K562 (cell line): ENCODE measurements around the gene TMA7B. TPM values are rescaled to one million over a fixed set of nuclear protein-coding genes. Genes with fewer than 3 reads are reported as not detected.

Source experiments
- BMI1 ChIP-seq: fragments of 150-350 bp; IDR thresholded peaks from 2 replicates; pipeline ENCODE4 v1.6.1; 2014; ENCODE audit warnings: low read length
- C11orf30 ChIP-seq: fragments of 450-650 bp; IDR thresholded peaks from 2 replicates; pipeline ENCODE4 v1.6.1; 2016; ENCODE audit warnings: low read depth, mild to moderate bottlenecking
- CCAR2 ChIP-seq: fragments of 200-400 bp; formaldehyde crosslinking; IDR thresholded peaks from 2 replicates; pipeline ENCODE4 v1.6.1; 2017; ENCODE audit warnings: mild to moderate bottlenecking, low read depth, low read length
- CTCFL ChIP-seq: IDR thresholded peaks from 2 replicates; pipeline ENCODE4 v1.6.1; 2011; ENCODE audit warnings: borderline replicate concordance, low read depth, mild to moderate bottlenecking, moderate library complexity, low read length; ENCODE audit not compliant: insufficient read depth, poor library complexity, severe bottlenecking
- CXXC5 ChIP-seq: fragments of 250-450 bp; sonication (Bioruptor Pico); IDR thresholded peaks from 2 replicates; pipeline ENCODE4 v1.8.0; 2022; ENCODE audit warnings: inconsistent platforms, mild to moderate bottlenecking, moderate library complexity
- DLX4 ChIP-seq: fragments of 250-450 bp; sonication (Bioruptor Pico); IDR thresholded peaks from 2 replicates; pipeline ENCODE4 v1.6.1; 2021; ENCODE audit warnings: mild to moderate bottlenecking
- EP300 ChIP-seq: IDR thresholded peaks from 2 replicates; pipeline ENCODE4 v1.6.1; 2012; ENCODE audit warnings: low read length, improper control_type of control experiment
- ESRRA ChIP-seq: fragments of 450-650 bp; IDR thresholded peaks from 2 replicates; pipeline ENCODE4 v1.6.1; 2014; ENCODE audit warnings: low read depth, mild to moderate bottlenecking, moderate library complexity, borderline replicate concordance
- HDAC1 ChIP-seq, 2 experiments: fragments of 450-650 bp; IDR thresholded peaks; 2 replicates each; pipeline ENCODE4 v1.6.1; 2016 to 2017; ENCODE audit warnings: inconsistent platforms in 1 of 2, mild to moderate bottlenecking in 1 of 2, moderate library complexity in 1 of 2
- L3MBTL2 ChIP-seq: fragments of 450-650 bp; IDR thresholded peaks from 2 replicates; pipeline ENCODE4 v1.6.1; 2016; ENCODE audit warnings: mild to moderate bottlenecking, moderate library complexity
- MYNN ChIP-seq, 2 experiments: sonication (generic); formaldehyde crosslinking in 1 of 2; IDR thresholded peaks; 2 replicates each; pipeline versions ENCODE4 v1.5.0 to v1.6.1; 2016 to 2020; ENCODE audit warnings: antibody characterized with exemption in 1 of 2, missing genetic modification reagents in 1 of 2
- NCOA1 ChIP-seq: fragments of 450-650 bp; IDR thresholded peaks from 2 replicates; pipeline ENCODE4 v1.6.1; 2016; ENCODE audit warnings: low read depth
- PHB2 ChIP-seq: fragments of 450-650 bp; IDR thresholded peaks from 2 replicates; pipeline ENCODE4 v1.6.1; 2017; ENCODE audit warnings: low read depth
- POLR2AphosphoS5 ChIP-seq: IDR thresholded peaks from 2 replicates; pipeline ENCODE4 v1.6.1; 2011; ENCODE audit warnings: mild to moderate bottlenecking, low read depth, low read length, moderate library complexity; ENCODE audit not compliant: control insufficient read depth, insufficient read depth
- RBFOX2 ChIP-seq: fragments of 200-400 bp; formaldehyde crosslinking; IDR thresholded peaks from 2 replicates; pipeline ENCODE4 v1.6.1; 2017; ENCODE audit warnings: low read depth, mild to moderate bottlenecking, low read length, moderate library complexity
- RNF2 ChIP-seq: sonication (generic); IDR thresholded peaks from 2 replicates; pipeline ENCODE4 v1.6.1; 2016
- SMARCC2 ChIP-seq: fragments of 450-650 bp; IDR thresholded peaks from 2 replicates; pipeline ENCODE4 v1.6.1; 2017; ENCODE audit warnings: antibody characterized with exemption, moderate library complexity, mild to moderate bottlenecking, low read depth
- ZFP36 ChIP-seq: fragments of 150-350 bp; IDR thresholded peaks from 2 replicates; pipeline ENCODE4 v1.6.1; 2018; ENCODE audit warnings: low read length, low read depth; ENCODE audit not compliant: partially characterized antibody
- ZNF175 ChIP-seq: fragments of 200-800 bp; sonication (Bioruptor generic); IDR thresholded peaks from 2 replicates; pipeline ENCODE4 v1.6.1; 2016; ENCODE audit warnings: low read depth, mild to moderate bottlenecking, missing genetic modification characterization, missing compliant biosample characterization
- ZNF354B ChIP-seq: fragments of 250-450 bp; sonication (Bioruptor Pico); IDR thresholded peaks from 2 replicates; pipeline ENCODE4 v1.4.0; 2020
- ZNF408 ChIP-seq: fragments of 250-450 bp; sonication (Bioruptor Pico); IDR thresholded peaks from 2 replicates; pipeline ENCODE4 v1.4.0; 2020; ENCODE audit warnings: low read depth, mild to moderate bottlenecking, moderate library complexity
- ZNF696 ChIP-seq: fragments of 250-450 bp; sonication (Bioruptor Pico); conservative IDR thresholded peaks from 2 replicates; pipeline ENCODE4 v1.4.0; 2020; ENCODE audit warnings: mild to moderate bottlenecking, moderate library complexity
- ZNF699 ChIP-seq: fragments of 250-450 bp; sonication (Bioruptor Pico); IDR thresholded peaks from 2 replicates; pipeline ENCODE4 v1.8.0; 2021; ENCODE audit warnings: mild to moderate bottlenecking, moderate library complexity; ENCODE audit not compliant: insufficient replicate concordance
- polyA plus RNA-seq, 8 experiments: library from polyadenylated mRNA; depleted of rRNA in 4 of 8; stranded (reverse) in 5 of 8; unstranded in 3 of 8; fragments of >200 nt; fragmentation: Nextera tagmentation in 2 of 8; fragmentation: Illumina TruSeq in 1 of 8; extraction: Ambion mirVana in 2 of 8; extraction: Trizol in 1 of 8; gene quantifications; 2 replicates each; pipeline versions ENCODE4 v1.2.1 to v1.2.3, GENCODE V29; 2011 to 2014; ENCODE audit warnings: inconsistent platforms in 1 of 8, missing spikeins in 1 of 8
- total RNA-seq, 7 experiments: library from RNA; depleted of rRNA in 6 of 7; stranded (reverse); fragments of >200 nt in 6 of 7; fragmentation: Illumina TruSeq in 2 of 7; extraction: Trizol in 2 of 7; gene quantifications; 2 replicates each; pipeline versions ENCODE4 v1.2.1 to v1.2.3, GENCODE V29; 2011 to 2021; ENCODE audit warnings: low replicate concordance in 1 of 7
- TF ChIP-seq, protein P1 (sequence below), 3 experiments: IDR thresholded peaks in 2 of 3; conservative IDR thresholded peaks in 1 of 3; 2 replicates each; pipeline ENCODE4 v1.5.1; 2011 to 2012; ENCODE audit warnings: low read length in 3 of 3, mild to moderate bottlenecking in 3 of 3, control low read depth in 2 of 3, improper control_type of control experiment in 1 of 3, inconsistent platforms in 1 of 3, low read depth in 1 of 3, mixed read lengths in 1 of 3, moderate library complexity in 1 of 3; ENCODE audit not compliant: insufficient read depth in 2 of 3
- TF ChIP-seq, protein P2 (sequence below): fragments of 450-650 bp; formaldehyde crosslinking; conservative IDR thresholded peaks from 2 replicates; pipeline ENCODE4 v1.4.0; 2022; ENCODE audit warnings: mild to moderate bottlenecking, missing genetic modification characterization

TMA7B gene
- total and polyA plus RNA-seq, 9 of the 15 experiments (the other 6 are each of a cell fraction or from before 2014, with no cell fraction given) = 5.6 to 14.2 (median 11.8) TPM

- peak; percentile 14; the same call in 1 of the 2 replicates for TF ChIP-seq EP300
- no peak for TF ChIP-seq PHB2
- TF ChIP-seq ZNF696 (CRISPR knock-in tag) = no peak
- peak; percentile 50; the same call in 1 of the 2 replicates for TF ChIP-seq L3MBTL2
- TF ChIP-seq C11orf30 = no peak
- TF ChIP-seq POLR2AphosphoS5 = peak; percentile 41; the same call in 1 of the 2 replicates
- no peak for TF ChIP-seq ESRRA
- TF ChIP-seq CCAR2 = no peak
- no peak for TF ChIP-seq ZFP36
- TF ChIP-seq, protein P1, sequence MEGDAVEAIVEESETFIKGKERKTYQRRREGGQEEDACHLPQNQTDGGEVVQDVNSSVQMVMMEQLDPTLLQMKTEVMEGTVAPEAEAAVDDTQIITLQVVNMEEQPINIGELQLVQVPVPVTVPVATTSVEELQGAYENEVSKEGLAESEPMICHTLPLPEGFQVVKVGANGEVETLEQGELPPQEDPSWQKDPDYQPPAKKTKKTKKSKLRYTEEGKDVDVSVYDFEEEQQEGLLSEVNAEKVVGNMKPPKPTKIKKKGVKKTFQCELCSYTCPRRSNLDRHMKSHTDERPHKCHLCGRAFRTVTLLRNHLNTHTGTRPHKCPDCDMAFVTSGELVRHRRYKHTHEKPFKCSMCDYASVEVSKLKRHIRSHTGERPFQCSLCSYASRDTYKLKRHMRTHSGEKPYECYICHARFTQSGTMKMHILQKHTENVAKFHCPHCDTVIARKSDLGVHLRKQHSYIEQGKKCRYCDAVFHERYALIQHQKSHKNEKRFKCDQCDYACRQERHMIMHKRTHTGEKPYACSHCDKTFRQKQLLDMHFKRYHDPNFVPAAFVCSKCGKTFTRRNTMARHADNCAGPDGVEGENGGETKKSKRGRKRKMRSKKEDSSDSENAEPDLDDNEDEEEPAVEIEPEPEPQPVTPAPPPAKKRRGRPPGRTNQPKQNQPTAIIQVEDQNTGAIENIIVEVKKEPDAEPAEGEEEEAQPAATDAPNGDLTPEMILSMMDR (IDR thresholded peaks at IDR 0.05 in 2 of 3, conservative IDR thresholded peaks at IDR 0.05 in 1 of 3; ENCODE audit: insufficient read depth in 2 of 3, low read depth in 1 of 3, low read length in 3 of 3) = no peak
- no peak for TF ChIP-seq SMARCC2
- no peak for TF ChIP-seq CTCFL
- TF ChIP-seq HDAC1 (IDR thresholded peaks at IDR 0.05) = no peak
- TF ChIP-seq CXXC5 (CRISPR knock-in tag) = peak; percentile 10; the same call in 1 of the 2 replicates
- no peak for TF ChIP-seq DLX4 (CRISPR knock-in tag)
- no peak for TF ChIP-seq ZNF175 (CRISPR knock-in tag)
- no peak for TF ChIP-seq ZNF354B (CRISPR knock-in tag)
- no peak for TF ChIP-seq ZNF699
- 0 out of 2 replicates have a peak, but pooled peaks have one; percentile 33 for TF ChIP-seq RBFOX2
- no peak for TF ChIP-seq RNF2
- no peak for TF ChIP-seq BMI1
- TF ChIP-seq, protein P2, sequence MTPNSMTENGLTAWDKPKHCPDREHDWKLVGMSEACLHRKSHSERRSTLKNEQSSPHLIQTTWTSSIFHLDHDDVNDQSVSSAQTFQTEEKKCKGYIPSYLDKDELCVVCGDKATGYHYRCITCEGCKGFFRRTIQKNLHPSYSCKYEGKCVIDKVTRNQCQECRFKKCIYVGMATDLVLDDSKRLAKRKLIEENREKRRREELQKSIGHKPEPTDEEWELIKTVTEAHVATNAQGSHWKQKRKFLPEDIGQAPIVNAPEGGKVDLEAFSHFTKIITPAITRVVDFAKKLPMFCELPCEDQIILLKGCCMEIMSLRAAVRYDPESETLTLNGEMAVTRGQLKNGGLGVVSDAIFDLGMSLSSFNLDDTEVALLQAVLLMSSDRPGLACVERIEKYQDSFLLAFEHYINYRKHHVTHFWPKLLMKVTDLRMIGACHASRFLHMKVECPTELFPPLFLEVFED (CRISPR knock-in tag) = no peak
- TF ChIP-seq NCOA1 = no peak
- TF ChIP-seq MYNN (IDR thresholded peaks at IDR 0.05) = 0 out of 2 replicates have a peak, but pooled peaks have one; percentile 45
- no peak for TF ChIP-seq MYNN (CRISPR knock-in tag; IDR thresholded peaks at IDR 0.05)
- no peak for TF ChIP-seq ZNF408 (CRISPR knock-in tag)
These were observed 33.9 kb downstream of the TMA7B start (continued) for GRCh38 chr22:39994041-39994565.
